Panc1 (cell line): Measurements from ENCODE around the gene AKAP9. TPM values are rescaled to one million over a fixed set of nuclear protein-coding genes. Genes with fewer than 3 reads are reported as not detected.

Experiments used
- ATAC-seq: fragments of 200-7000 bp; cut with Tn5 transposase; 2 replicates; pipeline ENCODE4 v1.9.1; 2020; ENCODE audit warnings: mild to moderate bottlenecking, moderate library complexity
- BruUV-seq: library from RNA; stranded (reverse); fragments of 400-500 nt; replicated peaks from 2 replicates; lab custom pipeline; 2021; lab: Mats Ljungman, UMichigan
- CTCF ChIA-PET: fragments of 300-600 bp; sonication (Branson Sonifier 250); formaldehyde crosslinking; loops from one replicate; lab custom pipeline; 2022; ENCODE audit warnings: antibody characterized with exemption; lab: Charles Lee
- POLR2A ChIA-PET: fragments of 300-600 bp; sonication (Branson Sonifier 250); formaldehyde crosslinking; loops from one replicate; lab custom pipeline; 2022; ENCODE audit warnings: antibody characterized with exemption; lab: Charles Lee
- DNase-seq: peaks from one replicate; pipeline ENCODE4 v3.0.0-alpha.2; 2010; ENCODE audit warnings: low read depth, low spot score
- H3K27ac ChIP-seq: 2 replicates; pipeline ENCODE4 v1.5.1; 2011; ENCODE audit warnings: mild to moderate bottlenecking, low read length, inconsistent platforms
- H3K27me3 ChIP-seq: fragments of 200-500 bp; sonication (Bioruptor generic); 2 replicates; pipeline ENCODE4 v1.6.0; 2014; ENCODE audit warnings: low read length, inconsistent platforms; ENCODE audit not compliant: control insufficient read depth, insufficient read depth
- H3K36me3 ChIP-seq: fragments of 200-500 bp; sonication (Bioruptor generic); 2 replicates; pipeline ENCODE4 v1.5.1; 2014; ENCODE audit warnings: inconsistent platforms, mild to moderate bottlenecking, low read length, moderate library complexity; ENCODE audit not compliant: control insufficient read depth, insufficient read depth
- H3K4me1 ChIP-seq: 2 replicates; pipeline ENCODE4 v1.5.1; 2011; ENCODE audit warnings: inconsistent platforms, mild to moderate bottlenecking, low read length, moderate library complexity; ENCODE audit not compliant: control insufficient read depth, insufficient read depth
- H3K4me3 ChIP-seq, 2 experiments: 2 replicates each; pipeline ENCODE4 v1.5.1; 2011 to 2012; ENCODE audit warnings: low read depth in 2 of 2, low read length in 2 of 2, mild to moderate bottlenecking in 2 of 2, inconsistent platforms in 1 of 2, moderate library complexity in 1 of 2
- H3K9me3 ChIP-seq: fragments of 200-500 bp; sonication (Bioruptor generic); 2 replicates; pipeline ENCODE4 v1.5.1; 2014; ENCODE audit warnings: low read depth, mild to moderate bottlenecking, inconsistent platforms, low read length, moderate library complexity; ENCODE audit not compliant: control insufficient read depth, insufficient read depth
- CTCF ChIP-seq: fragments of 450-650 bp; IDR thresholded peaks from 2 replicates; pipeline ENCODE4 v1.5.1; 2017; ENCODE audit warnings: mild to moderate bottlenecking
- POLR2AphosphoS5 ChIP-seq: IDR thresholded peaks from 2 replicates; pipeline ENCODE4 v1.6.1; 2012; ENCODE audit warnings: mild to moderate bottlenecking, low read depth, low read length, moderate library complexity
- REST ChIP-seq, 2 experiments: IDR thresholded peaks; 2 replicates each; pipeline ENCODE4 v1.6.1; 2011 to 2012; ENCODE audit warnings: low read depth in 2 of 2, control low read depth in 1 of 2, low read length in 1 of 2, mild to moderate bottlenecking in 1 of 2, moderate library complexity in 1 of 2; ENCODE audit not compliant: insufficient read depth in 1 of 2
- SIN3A ChIP-seq: IDR thresholded peaks from 2 replicates; pipeline ENCODE4 v1.6.1; 2012; ENCODE audit warnings: low read depth, mild to moderate bottlenecking, low read length, moderate library complexity, borderline replicate concordance; ENCODE audit not compliant: insufficient read depth
- TCF7L2 ChIP-seq: IDR thresholded peaks from 2 replicates; pipeline ENCODE4 v1.6.1; 2011; ENCODE audit warnings: mild to moderate bottlenecking, low read depth, low read length, inconsistent platforms
- in situ Hi-C: cut with HindIII; loops from 2 replicates; pipeline ENCODE4 v1.10.0; 2016; ENCODE audit warnings: low sequenced_read_pairs, low pct_unique_long_range_greater_than_20kb
- intact Hi-C: fragments of 100-400 bp; cut with micrococcal nuclease; formaldehyde crosslinking; loops from one replicate; pipeline ENCODE4 v1.10.0; 2022; ENCODE audit not compliant: unreplicated experiment
- total RNA-seq: library from RNA; stranded (reverse); gene quantifications from one replicate; pipeline ENCODE4 v1.2.1, GENCODE V29; 2021; ENCODE audit not compliant: unreplicated experiment

AKAP9 gene
- total RNA-seq, 1 experiment from 2014 or later: 31.6 TPM

GRCh38 chr7:92155108-92155739 is 214.6 kb downstream of the AKAP9 start:
- ATAC-seq: no peak
- intact Hi-C loops: no loop called here

GRCh38 chr7:92156990-92157389 is 216.3 kb downstream of the AKAP9 start:
- ATAC-seq: no peak
- Histone ChIP-seq H3K4me3 (no peak overlapping the region), H3K4me1 (no peaks in the 10 kb centered on the region), H3K27ac (no peak overlapping the region), H3K27me3 (peaks cover 7% of the 10 kb centered on the region; the same call in 1 of the 2 replicates), H3K36me3 (no peaks in the 10 kb centered on the region), H3K9me3 (no peaks in the 10 kb centered on the region)
- intact Hi-C loops (no loop called here), in situ Hi-C loops (no loop called here)
- POLR2A ChIA-PET: interaction anchor here (0.6 kb wide), 1 partner anchor 26 kb away, joined by 6 read pairs; no protein-coding TSS in a partner anchor
- no peak for DNase-seq
- no peak for TF ChIP-seq CTCF
- TF ChIP-seq TCF7L2: no peak
- no peak for TF ChIP-seq POLR2AphosphoS5
- BruUV-seq: no TSS peak
- CTCF ChIA-PET: interaction anchor here (0.6 kb wide), 1 partner anchor 193 kb away, joined by 4 read pairs; no protein-coding TSS in a partner anchor

More at GRCh38 chr7:92155108-92155739, 214.6 kb downstream of the AKAP9 start:
- H3K4me3 ChIP-seq: no peak overlapping the region
- DNase-seq: no peak
- in situ Hi-C loops: no loop called here
- H3K4me1 ChIP-seq: no peaks in the 10 kb centered on the region
- H3K27ac ChIP-seq: no peak overlapping the region
- BruUV-seq: no TSS peak
- CTCF ChIA-PET: no interaction called here
- H3K36me3 ChIP-seq: no peaks in the 10 kb centered on the region
- POLR2A ChIA-PET: no interaction called here
- H3K9me3 ChIP-seq: no peaks in the 10 kb centered on the region
- no peaks in the 10 kb centered on the region; the same call in 1 of the 2 replicates for H3K27me3 ChIP-seq
- TF ChIP-seq TCF7L2 (no peak), SIN3A (no peak), CTCF (no peak), REST (IDR thresholded peaks at IDR 0.05; ENCODE audit: insufficient read depth in 1 of 2, low read depth in 2 of 2, low read length in 1 of 2) (no peak), POLR2AphosphoS5 (no peak)
